Measurements from ENCODE around the gene RNF207.

RNF207 gene

GRCh38 chr1:6262555-6263420 is 56.9 kb downstream of the RNF207 start:
- no peak overlapping the region for H2AFZ ChIP-seq (ENCODE audit: low read depth)
- TF ChIP-seq, protein P1, sequence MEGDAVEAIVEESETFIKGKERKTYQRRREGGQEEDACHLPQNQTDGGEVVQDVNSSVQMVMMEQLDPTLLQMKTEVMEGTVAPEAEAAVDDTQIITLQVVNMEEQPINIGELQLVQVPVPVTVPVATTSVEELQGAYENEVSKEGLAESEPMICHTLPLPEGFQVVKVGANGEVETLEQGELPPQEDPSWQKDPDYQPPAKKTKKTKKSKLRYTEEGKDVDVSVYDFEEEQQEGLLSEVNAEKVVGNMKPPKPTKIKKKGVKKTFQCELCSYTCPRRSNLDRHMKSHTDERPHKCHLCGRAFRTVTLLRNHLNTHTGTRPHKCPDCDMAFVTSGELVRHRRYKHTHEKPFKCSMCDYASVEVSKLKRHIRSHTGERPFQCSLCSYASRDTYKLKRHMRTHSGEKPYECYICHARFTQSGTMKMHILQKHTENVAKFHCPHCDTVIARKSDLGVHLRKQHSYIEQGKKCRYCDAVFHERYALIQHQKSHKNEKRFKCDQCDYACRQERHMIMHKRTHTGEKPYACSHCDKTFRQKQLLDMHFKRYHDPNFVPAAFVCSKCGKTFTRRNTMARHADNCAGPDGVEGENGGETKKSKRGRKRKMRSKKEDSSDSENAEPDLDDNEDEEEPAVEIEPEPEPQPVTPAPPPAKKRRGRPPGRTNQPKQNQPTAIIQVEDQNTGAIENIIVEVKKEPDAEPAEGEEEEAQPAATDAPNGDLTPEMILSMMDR (conservative IDR thresholded peaks at IDR 0.05; ENCODE audit: low read depth, low read length) = no peak

DNA sequence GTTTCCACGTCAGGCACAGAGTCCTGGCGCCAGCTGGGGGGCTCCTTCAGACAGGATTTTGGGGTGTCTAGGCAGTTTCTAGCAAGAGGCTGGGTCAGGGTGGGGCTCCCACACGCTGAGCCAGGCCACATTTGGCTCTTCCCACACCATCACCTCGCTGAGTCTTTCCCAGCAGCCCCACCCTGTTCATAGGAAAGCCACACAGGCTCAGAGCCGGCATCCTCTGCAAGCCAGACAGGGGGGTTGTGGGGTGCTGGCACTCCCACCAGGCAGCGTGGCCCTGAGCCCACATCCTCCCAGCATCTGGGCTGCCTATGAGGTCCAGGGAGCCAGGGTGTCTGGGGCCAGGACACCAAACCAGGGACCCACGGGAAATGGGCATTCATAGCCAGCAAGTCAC is 57.8 kb downstream of the RNF207 start:
- H3K27me3 ChIP-seq (ENCODE audit: insufficient read depth, low read depth) = peaks cover 5% of the 10 kb centered on the region
- H3K27ac ChIP-seq = no peak overlapping the region
- H4K20me1 ChIP-seq (ENCODE audit: insufficient read depth) = no peaks in the 10 kb centered on the region
- H3K79me2 ChIP-seq (ENCODE audit: insufficient read depth, low read depth) = no peaks in the 10 kb centered on the region
- H3K36me3 ChIP-seq (ENCODE audit: insufficient read depth) = no peaks in the 10 kb centered on the region
- H2AFZ ChIP-seq (ENCODE audit: low read depth) = no peak overlapping the region
- H3K9ac ChIP-seq = no peak overlapping the region
- H3K4me2 ChIP-seq = no peak overlapping the region
- H3K4me1 ChIP-seq (ENCODE audit: low read depth, poor library complexity, severe bottlenecking) = peaks cover 7% of the 10 kb centered on the region
- TF ChIP-seq, protein P1 (conservative IDR thresholded peaks at IDR 0.05; ENCODE audit: low read depth, low read length) = no peak
- no peak overlapping the region for H3K4me3 ChIP-seq (IDR thresholded peaks at IDR 0.05; ENCODE audit: insufficient read depth, low read depth, low read length)

More at GRCh38 chr1:6262555-6263420, 56.9 kb downstream of the RNF207 start:
- peaks cover 5% of the 10 kb centered on the region for H3K27me3 ChIP-seq (ENCODE audit: insufficient read depth, low read depth)
- no peak overlapping the region for H3K4me3 ChIP-seq (IDR thresholded peaks at IDR 0.05; ENCODE audit: insufficient read depth, low read depth, low read length)
- no peak overlapping the region for H3K4me2 ChIP-seq
- no peaks in the 10 kb centered on the region for H3K36me3 ChIP-seq (ENCODE audit: insufficient read depth)
- no peak overlapping the region for H3K27ac ChIP-seq
- H4K20me1 ChIP-seq (ENCODE audit: insufficient read depth) = no peaks in the 10 kb centered on the region
- H3K9ac ChIP-seq = no peak overlapping the region
- H3K4me1 ChIP-seq (ENCODE audit: low read depth, poor library complexity, severe bottlenecking) = peaks cover 7% of the 10 kb centered on the region
- no peaks in the 10 kb centered on the region for H3K79me2 ChIP-seq (ENCODE audit: insufficient read depth, low read depth)

- Histone ChIP-seq H2AFZ (ENCODE audit: low read depth) (no peak overlapping the region), H3K27ac (no peak overlapping the region), H3K36me3 (ENCODE audit: insufficient read depth) (no peaks in the 10 kb centered on the region), H3K4me3 (IDR thresholded peaks at IDR 0.05; ENCODE audit: insufficient read depth, low read depth, low read length) (no peak overlapping the region), H3K4me1 (ENCODE audit: low read depth, poor library complexity, severe bottlenecking) (peaks cover 3% of the 10 kb centered on the region), H3K9ac (no peak overlapping the region), H4K20me1 (ENCODE audit: insufficient read depth) (no peaks in the 10 kb centered on the region), H3K27me3 (ENCODE audit: insufficient read depth, low read depth) (peaks cover 5% of the 10 kb centered on the region; the same call in 1 of the 2 replicates), H3K4me2 (no peak overlapping the region), H3K79me2 (ENCODE audit: insufficient read depth, low read depth) (no peaks in the 10 kb centered on the region)
- TF ChIP-seq, protein P1 (conservative IDR thresholded peaks at IDR 0.05; ENCODE audit: low read depth, low read length) = no peak
Measured at GRCh38 chr1:6265151-6265550, 59.2 kb downstream of the RNF207 start.

GRCh38 chr1:6266641-6267040 is 60.7 kb downstream of the RNF207 start:
- Histone ChIP-seq H3K9ac (no peak overlapping the region), H3K4me2 (no peak overlapping the region), H3K27me3 (ENCODE audit: insufficient read depth, low read depth) (no peaks in the 10 kb centered on the region), H2AFZ (ENCODE audit: low read depth) (no peak overlapping the region), H3K79me2 (ENCODE audit: insufficient read depth, low read depth) (no peaks in the 10 kb centered on the region), H3K36me3 (ENCODE audit: insufficient read depth) (no peaks in the 10 kb centered on the region), H3K4me3 (IDR thresholded peaks at IDR 0.05; ENCODE audit: insufficient read depth, low read depth, low read length) (no peak overlapping the region), H3K4me1 (ENCODE audit: low read depth, poor library complexity, severe bottlenecking) (no peaks in the 10 kb centered on the region), H3K27ac (no peak overlapping the region), H4K20me1 (ENCODE audit: insufficient read depth) (no peaks in the 10 kb centered on the region)
- TF ChIP-seq, protein P1 (conservative IDR thresholded peaks at IDR 0.05; ENCODE audit: low read depth, low read length) = no peak
